Left hindlimb (tissue), 1 donor: ENCODE data around the gene KPNA3.
"Not testable (repeated sequence)": the region's sequence is repeated elsewhere in the genome, so short reads cannot be mapped to it uniquely, and the experiment has no call there.

ENCODE experiments used
- DNase-seq: peaks from one replicate; pipeline ENCODE4 v3.0.0-alpha.2; 2018

The KPNA3 gene

GRCh38 chr13:49739498-49740187 is 52.8 kb downstream of the KPNA3 start:
- DNase-seq, result no peak

GRCh38 chr13:49733181-49733951 is 59.1 kb downstream of the KPNA3 start:
- no peak for DNase-seq

GRCh38 chr13:49731766-49732165 is 60.7 kb downstream of the KPNA3 start:
- DNase-seq, result no peak

- no peak for DNase-seq
These were observed 75.9 kb downstream of the KPNA3 start for GRCh38 chr13:49716615-49717014.

GRCh38 chr13:49714757-49715156 is 77.7 kb downstream of the KPNA3 start:
- no peak for DNase-seq

GRCh38 chr13:49711218-49711863 is 81.1 kb downstream of the KPNA3 start:
- no peak for DNase-seq

- not testable (repeated sequence) for DNase-seq
These were observed 88.2 kb downstream of the KPNA3 start for GRCh38 chr13:49704264-49704663.

- DNase-seq, result no peak
These were observed 91.0 kb downstream of the KPNA3 start for GRCh38 chr13:49701491-49701890.

- no peak for DNase-seq
These were observed 95.0 kb downstream of the KPNA3 start for GRCh38 chr13:49697468-49697867.

GRCh38 chr13:49694446-49694845 is 98.0 kb downstream of the KPNA3 start:
- no peak for DNase-seq

GRCh38 chr13:49693877-49694276 is 98.6 kb downstream of the KPNA3 start:
- no peak for DNase-seq

GRCh38 chr13:49693191-49693733 is 99.2 kb downstream of the KPNA3 start:
- no peak for DNase-seq

GRCh38 chr13:49690995-49691784 is 101.3 kb downstream of the KPNA3 start, which contains the start of gene EBPL:
Gene EBPL, minus strand, starts transcription at chr13:49691486. Its CDS starts 62 bp downstream, at chr13:49691424.
- DNase-seq, result peak; percentile 96

- DNase-seq, result no peak
These were observed 102.1 kb downstream of the KPNA3 start for GRCh38 chr13:49690133-49690994.

- no peak for DNase-seq
These were observed 109.0 kb downstream of the KPNA3 start for GRCh38 chr13:49683489-49683888.

GRCh38 chr13:49681842-49682435 is 110.5 kb downstream of the KPNA3 start:
- DNase-seq, result no peak

- no peak for DNase-seq
These were observed 113.2 kb downstream of the KPNA3 start for GRCh38 chr13:49679246-49679645.

- no peak for DNase-seq
These were observed 114.1 kb downstream of the KPNA3 start for GRCh38 chr13:49678191-49678914.

- DNase-seq, result no peak
These were observed 115.7 kb downstream of the KPNA3 start for GRCh38 chr13:49676581-49677298.

- no peak for DNase-seq
These were observed 121.7 kb downstream of the KPNA3 start for GRCh38 chr13:49670828-49671227.
